ENCODE data around the gene KLK4.
A peak's percentile ranks its signal among the peaks of the same experiment; 100 is the strongest.

Gene KLK4

DNA sequence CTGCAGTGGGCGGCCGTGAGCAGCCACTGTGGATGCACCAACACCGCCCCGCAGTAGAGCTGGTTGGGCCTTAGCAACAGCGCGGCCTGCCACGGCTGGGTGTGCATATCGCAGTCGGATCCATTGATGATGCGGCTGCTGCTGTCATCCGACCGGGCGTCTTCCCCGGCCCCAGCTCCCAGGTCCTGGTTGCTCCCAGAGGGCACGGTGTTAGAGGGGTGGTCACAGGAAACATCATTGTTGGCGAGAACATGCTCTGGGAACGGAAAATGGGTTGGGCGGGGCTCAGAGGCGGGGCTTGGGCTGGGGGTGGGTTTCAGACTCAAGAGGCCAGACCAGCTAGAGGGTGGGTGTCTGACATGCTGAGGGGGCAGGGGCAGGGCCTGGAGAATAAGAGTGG is 38.7 kb upstream of the KLK4 start:
- TF ChIP-seq, protein P1, sequence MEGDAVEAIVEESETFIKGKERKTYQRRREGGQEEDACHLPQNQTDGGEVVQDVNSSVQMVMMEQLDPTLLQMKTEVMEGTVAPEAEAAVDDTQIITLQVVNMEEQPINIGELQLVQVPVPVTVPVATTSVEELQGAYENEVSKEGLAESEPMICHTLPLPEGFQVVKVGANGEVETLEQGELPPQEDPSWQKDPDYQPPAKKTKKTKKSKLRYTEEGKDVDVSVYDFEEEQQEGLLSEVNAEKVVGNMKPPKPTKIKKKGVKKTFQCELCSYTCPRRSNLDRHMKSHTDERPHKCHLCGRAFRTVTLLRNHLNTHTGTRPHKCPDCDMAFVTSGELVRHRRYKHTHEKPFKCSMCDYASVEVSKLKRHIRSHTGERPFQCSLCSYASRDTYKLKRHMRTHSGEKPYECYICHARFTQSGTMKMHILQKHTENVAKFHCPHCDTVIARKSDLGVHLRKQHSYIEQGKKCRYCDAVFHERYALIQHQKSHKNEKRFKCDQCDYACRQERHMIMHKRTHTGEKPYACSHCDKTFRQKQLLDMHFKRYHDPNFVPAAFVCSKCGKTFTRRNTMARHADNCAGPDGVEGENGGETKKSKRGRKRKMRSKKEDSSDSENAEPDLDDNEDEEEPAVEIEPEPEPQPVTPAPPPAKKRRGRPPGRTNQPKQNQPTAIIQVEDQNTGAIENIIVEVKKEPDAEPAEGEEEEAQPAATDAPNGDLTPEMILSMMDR (IDR thresholded peaks at IDR 0.05; ENCODE audit: poor library complexity, severe bottlenecking), result no peak
- DNase-seq (ENCODE audit: low spot score), result no peak
- Histone ChIP-seq H3K4me3 (ENCODE audit: severe bottlenecking) (no peak overlapping the region), H3K4me1 (ENCODE audit: insufficient read depth, poor library complexity, severe bottlenecking) (no peaks in the 10 kb centered on the region), H3K27ac (ENCODE audit: poor library complexity, severe bottlenecking) (no peak overlapping the region), H3K36me3 (ENCODE audit: low read depth) (no peaks in the 10 kb centered on the region), H3K9me3 (ENCODE audit: severe bottlenecking) (no peaks in the 10 kb centered on the region), H3K27me3 (ENCODE audit: insufficient read depth, poor library complexity, severe bottlenecking) (no peaks in the 10 kb centered on the region)
- no peak for ATAC-seq (ENCODE audit: low read depth)

DNA sequence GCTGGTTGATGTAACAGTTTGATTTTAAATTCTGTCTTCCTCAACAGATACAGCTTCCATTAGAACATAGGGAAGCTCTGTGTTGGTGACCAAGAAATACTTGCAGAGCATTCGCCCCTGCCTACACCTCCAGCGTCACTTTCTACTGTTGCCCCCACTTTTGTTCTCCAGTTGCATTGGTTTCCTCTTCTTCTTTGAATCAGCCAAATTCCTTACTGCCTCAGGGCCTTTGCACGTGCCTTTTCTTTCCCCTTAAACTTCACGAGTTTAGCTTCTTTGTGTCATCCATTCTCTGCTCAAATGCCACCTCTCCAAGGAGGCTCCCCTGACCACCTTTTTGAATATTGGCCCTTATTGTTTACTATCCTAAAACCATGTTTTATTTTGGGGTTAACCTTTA is 35.9 kb upstream of the KLK4 start:
- DNase-seq (ENCODE audit: low spot score) (no peak), ATAC-seq (ENCODE audit: low read depth) (no peak)
- Histone ChIP-seq H3K36me3 (ENCODE audit: low read depth) (no peaks in the 10 kb centered on the region), H3K9me3 (ENCODE audit: severe bottlenecking) (no peaks in the 10 kb centered on the region), H3K27ac (ENCODE audit: poor library complexity, severe bottlenecking) (no peak overlapping the region), H3K27me3 (ENCODE audit: insufficient read depth, poor library complexity, severe bottlenecking) (no peaks in the 10 kb centered on the region), H3K4me1 (ENCODE audit: insufficient read depth, poor library complexity, severe bottlenecking) (peaks cover 8% of the 10 kb centered on the region), H3K4me3 (ENCODE audit: severe bottlenecking) (no peak overlapping the region)
- TF ChIP-seq, protein P1 (IDR thresholded peaks at IDR 0.05; ENCODE audit: poor library complexity, severe bottlenecking), result no peak

DNA sequence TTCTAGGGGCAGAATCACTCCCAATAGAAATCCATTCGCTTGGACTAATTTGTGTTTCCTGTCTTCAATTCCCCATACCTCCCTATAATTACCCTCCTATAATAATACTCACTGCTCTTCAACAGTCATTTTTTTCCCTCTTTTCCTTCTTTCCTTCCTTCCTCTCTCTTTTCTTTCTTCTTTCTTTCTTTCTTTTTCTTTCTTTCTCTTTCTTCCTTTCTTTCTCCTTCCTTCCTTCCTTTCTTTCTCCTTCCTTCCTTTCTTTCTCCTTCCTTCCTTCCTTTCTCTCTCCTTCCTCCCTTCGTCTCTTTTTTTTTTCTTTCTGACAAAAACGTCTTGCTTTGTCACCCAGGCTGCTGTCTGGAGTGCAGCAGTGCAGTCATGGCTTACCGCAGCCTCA is 33.6 kb upstream of the KLK4 start:
- H3K36me3 ChIP-seq (ENCODE audit: low read depth), result no peaks in the 10 kb centered on the region
- DNase-seq (ENCODE audit: low spot score), result no peak
- H3K27ac ChIP-seq (ENCODE audit: poor library complexity, severe bottlenecking), result no peak overlapping the region
- H3K27me3 ChIP-seq (ENCODE audit: insufficient read depth, poor library complexity, severe bottlenecking), result no peaks in the 10 kb centered on the region
- no peaks in the 10 kb centered on the region for H3K9me3 ChIP-seq (ENCODE audit: severe bottlenecking)
- H3K4me1 ChIP-seq (ENCODE audit: insufficient read depth, poor library complexity, severe bottlenecking), result peaks cover 8% of the 10 kb centered on the region
- TF ChIP-seq, protein P1 (IDR thresholded peaks at IDR 0.05; ENCODE audit: poor library complexity, severe bottlenecking), result no peak
- H3K4me3 ChIP-seq (ENCODE audit: severe bottlenecking), result no peak overlapping the region
- ATAC-seq (ENCODE audit: low read depth), result no peak

- Histone ChIP-seq H3K36me3 (ENCODE audit: low read depth) (no peaks in the 10 kb centered on the region), H3K27me3 (ENCODE audit: insufficient read depth, poor library complexity, severe bottlenecking) (no peaks in the 10 kb centered on the region), H3K4me1 (ENCODE audit: insufficient read depth, poor library complexity, severe bottlenecking) (peaks cover 8% of the 10 kb centered on the region), H3K4me3 (ENCODE audit: severe bottlenecking) (no peak overlapping the region), H3K27ac (ENCODE audit: poor library complexity, severe bottlenecking) (peak overlapping the region; percentile 4), H3K9me3 (ENCODE audit: severe bottlenecking) (no peaks in the 10 kb centered on the region)
- ATAC-seq (ENCODE audit: low read depth) (peak; percentile 55; the same call in 2 of the 3 replicates), DNase-seq (ENCODE audit: low spot score) (no peak)
- TF ChIP-seq, protein P1 (IDR thresholded peaks at IDR 0.05; ENCODE audit: poor library complexity, severe bottlenecking), result no peak
Measured at GRCh38 chr19:50943074-50943828, 32.1 kb upstream of the KLK4 start.

GRCh38 chr19:50939596-50939995 is 28.4 kb upstream of the KLK4 start:
- Histone ChIP-seq H3K9me3 (ENCODE audit: severe bottlenecking) (no peaks in the 10 kb centered on the region), H3K4me3 (ENCODE audit: severe bottlenecking) (no peak overlapping the region), H3K36me3 (ENCODE audit: low read depth) (no peaks in the 10 kb centered on the region), H3K27me3 (ENCODE audit: insufficient read depth, poor library complexity, severe bottlenecking) (no peaks in the 10 kb centered on the region), H3K27ac (ENCODE audit: poor library complexity, severe bottlenecking) (no peak overlapping the region), H3K4me1 (ENCODE audit: insufficient read depth, poor library complexity, severe bottlenecking) (peaks cover 10% of the 10 kb centered on the region)
- TF ChIP-seq, protein P1 (IDR thresholded peaks at IDR 0.05; ENCODE audit: poor library complexity, severe bottlenecking), result no peak
- DNase-seq (ENCODE audit: low spot score), result no peak
- no peak for ATAC-seq (ENCODE audit: low read depth)
